ENCODE results near the gene SSH2. TPM values are rescaled to one million over a fixed set of nuclear protein-coding genes. Genes with fewer than 3 reads are reported as not detected.

SSH2 gene
- polyA plus RNA-seq, 1 of the 3 experiments (the other 2 are of a cell fraction), result 8.8 TPM

DNA sequence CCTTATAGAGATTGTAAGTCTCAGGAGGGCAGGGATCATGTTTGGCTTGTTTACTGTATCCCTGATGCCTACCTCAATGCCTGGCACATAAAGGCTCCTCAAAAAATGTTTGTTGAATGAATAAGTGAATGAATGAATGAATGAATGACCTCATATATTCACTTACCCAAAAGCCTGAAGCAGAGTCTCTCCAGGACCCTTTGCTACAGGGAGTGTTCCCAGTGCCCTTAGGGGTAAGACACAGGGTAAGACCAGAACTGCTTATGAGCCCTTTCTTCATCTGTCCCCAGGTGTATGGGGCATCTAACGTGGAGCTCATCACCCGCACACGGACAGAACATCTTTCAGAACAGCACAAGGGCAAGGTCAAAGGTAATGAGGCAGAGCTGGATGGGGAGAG, 319.6 kb downstream of the SSH2 start:
- 95% methylated on average over 3 of the region's 3 CpGs for WGBS (ENCODE audit: low lambda C conversion rate)
- Histone ChIP-seq H3K9me3 (no peaks in the 10 kb centered on the region), H3K79me2 (ENCODE audit: insufficient read depth) (no peaks in the 10 kb centered on the region), H4K20me1 (ENCODE audit: insufficient read depth) (no peaks in the 10 kb centered on the region), H3K4me1 (ENCODE audit: control insufficient read depth in 1 of 2, insufficient read depth in 2 of 2, low read depth in 1 of 2, low read length in 1 of 2) (peaks cover 0 to 2% of the 10 kb centered on the region in 2 experiments; a peak in 1 of 4 replicates), H3K9ac (no peak overlapping the region), H3K27ac (ENCODE audit: low read depth in 2 of 2, low read length in 1 of 2) (no peak overlapping the region; a peak in 1 of 4 replicates), H3K4me2 (no peak overlapping the region), H3F3A (replicated peaks; ENCODE audit: insufficient read depth) (no peaks in the 10 kb centered on the region), H3K27me3 (ENCODE audit: insufficient read depth) (no peaks in the 10 kb centered on the region), H2AFZ (ENCODE audit: low read depth) (no peak overlapping the region), H3K9me2 (no peaks in the 10 kb centered on the region), H3K4me3 (ENCODE audit: low read depth in 2 of 2, low read length in 1 of 2) (no peak overlapping the region), H3K36me3 (replicated peaks in 1 of 2; ENCODE audit: control insufficient read depth in 1 of 2, insufficient read depth in 2 of 2, low read length in 1 of 2) (peaks cover 0 to 31% of the 10 kb centered on the region in 2 experiments)
- ChIA-PET CTCF (no interaction called here), POLR2A (no interaction called here)
- no peak for TF ChIP-seq TEAD4 (IDR thresholded peaks at IDR 0.05; ENCODE audit: borderline replicate concordance, insufficient read depth)
- TF ChIP-seq TAF1 (IDR thresholded peaks at IDR 0.05; ENCODE audit: borderline replicate concordance, low read depth, low read length), result no peak
- TF ChIP-seq MXI1 (IDR thresholded peaks at IDR 0.05; ENCODE audit: low read depth, low read length), result no peak
- TF ChIP-seq CHD2 (IDR thresholded peaks at IDR 0.05; ENCODE audit: low read length, partially characterized antibody), result no peak
- TF ChIP-seq, protein P1, sequence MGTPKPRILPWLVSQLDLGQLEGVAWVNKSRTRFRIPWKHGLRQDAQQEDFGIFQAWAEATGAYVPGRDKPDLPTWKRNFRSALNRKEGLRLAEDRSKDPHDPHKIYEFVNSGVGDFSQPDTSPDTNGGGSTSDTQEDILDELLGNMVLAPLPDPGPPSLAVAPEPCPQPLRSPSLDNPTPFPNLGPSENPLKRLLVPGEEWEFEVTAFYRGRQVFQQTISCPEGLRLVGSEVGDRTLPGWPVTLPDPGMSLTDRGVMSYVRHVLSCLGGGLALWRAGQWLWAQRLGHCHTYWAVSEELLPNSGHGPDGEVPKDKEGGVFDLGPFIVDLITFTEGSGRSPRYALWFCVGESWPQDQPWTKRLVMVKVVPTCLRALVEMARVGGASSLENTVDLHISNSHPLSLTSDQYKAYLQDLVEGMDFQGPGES (IDR thresholded peaks at IDR 0.05; ENCODE audit: low read depth, low read length), result no peak
- DNase-seq, result no peak

DNA sequence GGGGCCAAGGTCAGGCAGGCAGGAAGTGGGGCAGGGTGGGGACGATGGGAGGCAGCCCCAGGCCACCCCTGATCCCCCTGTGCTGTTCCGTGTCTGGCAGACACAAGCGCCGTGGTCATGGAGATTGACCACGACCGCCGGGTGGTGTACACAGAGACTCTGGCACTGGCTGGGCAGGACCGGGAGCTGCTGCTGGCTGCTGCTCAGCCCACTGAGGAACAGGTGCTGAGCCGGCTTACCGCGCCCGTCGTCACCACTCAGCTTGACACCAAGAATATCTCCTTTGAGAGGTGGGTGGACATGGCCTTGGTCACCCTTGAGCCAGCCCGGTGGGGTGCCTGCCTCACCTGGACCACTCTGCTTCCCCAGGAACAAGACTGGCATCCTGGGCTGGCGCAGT, 321.0 kb downstream of the SSH2 start:
- WGBS (ENCODE audit: low lambda C conversion rate), result 95% methylated on average over 13 of the region's 15 CpGs
- Histone ChIP-seq H3K4me3 (ENCODE audit: low read depth in 2 of 2, low read length in 1 of 2) (no peak overlapping the region), H4K20me1 (ENCODE audit: insufficient read depth) (no peaks in the 10 kb centered on the region), H3K9ac (no peak overlapping the region), H3K79me2 (ENCODE audit: insufficient read depth) (peaks cover 6% of the 10 kb centered on the region; the same call in 1 of the 2 replicates), H3K9me3 (no peaks in the 10 kb centered on the region), H3K4me1 (ENCODE audit: control insufficient read depth in 1 of 2, insufficient read depth in 2 of 2, low read depth in 1 of 2, low read length in 1 of 2) (no peaks in the 10 kb centered on the region; a peak in 1 of 4 replicates), H3K27me3 (ENCODE audit: insufficient read depth) (no peaks in the 10 kb centered on the region), H3K4me2 (no peak overlapping the region), H3F3A (replicated peaks; ENCODE audit: insufficient read depth) (no peaks in the 10 kb centered on the region), H3K9me2 (no peaks in the 10 kb centered on the region), H3K36me3 (replicated peaks in 1 of 2; ENCODE audit: control insufficient read depth in 1 of 2, insufficient read depth in 2 of 2, low read length in 1 of 2) (peaks cover 0 to 23% of the 10 kb centered on the region in 2 experiments), H3K27ac (ENCODE audit: low read depth in 2 of 2, low read length in 1 of 2) (no peak overlapping the region), H2AFZ (ENCODE audit: low read depth) (no peak overlapping the region)
- no peak for DNase-seq
- POLR2A ChIA-PET, result no interaction called here
- CTCF ChIA-PET, result interaction anchor here (1.0 to 1.9 kb wide), 4 partner anchors 8 to 496 kb away, joined by 3 to 11 read pairs (median 4); no protein-coding TSS in a partner anchor
- TF ChIP-seq, protein P2, sequence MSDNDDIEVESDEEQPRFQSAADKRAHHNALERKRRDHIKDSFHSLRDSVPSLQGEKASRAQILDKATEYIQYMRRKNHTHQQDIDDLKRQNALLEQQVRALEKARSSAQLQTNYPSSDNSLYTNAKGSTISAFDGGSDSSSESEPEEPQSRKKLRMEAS (IDR thresholded peaks at IDR 0.05; ENCODE audit: low read depth), result no peak

DNA sequence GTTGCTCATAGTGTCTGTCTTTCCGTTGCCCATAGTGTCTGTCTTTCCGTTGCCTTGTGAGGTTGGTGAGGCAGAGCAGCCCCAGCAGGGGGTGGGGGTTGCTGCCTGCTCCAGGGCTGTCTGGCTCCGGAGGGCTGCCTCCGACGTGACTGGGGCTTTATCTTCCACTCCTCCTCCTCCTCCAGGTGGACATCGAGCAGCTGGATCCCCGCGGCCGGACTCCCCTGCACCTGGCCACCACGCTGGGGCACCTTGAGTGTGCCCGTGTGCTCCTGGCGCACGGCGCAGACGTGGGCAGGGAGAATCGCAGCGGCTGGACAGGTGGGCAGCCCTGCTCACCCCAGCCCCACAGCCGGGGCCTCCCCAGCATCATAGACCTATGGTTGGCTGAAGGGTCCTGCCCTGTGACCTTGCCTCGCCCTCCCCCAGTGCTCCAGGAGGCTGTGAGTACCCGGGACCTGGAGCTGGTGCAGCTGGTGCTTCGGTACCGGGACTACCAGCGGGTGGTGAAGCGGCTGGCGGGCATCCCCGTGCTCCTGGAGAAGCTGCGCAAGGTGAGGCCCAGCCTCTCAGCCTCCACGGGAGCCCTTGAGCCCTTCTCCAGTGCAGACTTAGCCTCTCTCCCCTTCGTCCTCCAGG, 322.4 kb downstream of the SSH2 start:
- Histone ChIP-seq H4K20me1 (ENCODE audit: insufficient read depth) (no peaks in the 10 kb centered on the region), H3K9ac (no peak overlapping the region), H3K4me2 (no peak overlapping the region), H3K9me2 (no peaks in the 10 kb centered on the region), H3F3A (replicated peaks; ENCODE audit: insufficient read depth) (no peaks in the 10 kb centered on the region), H3K4me1 (ENCODE audit: control insufficient read depth in 1 of 2, insufficient read depth in 2 of 2, low read depth in 1 of 2, low read length in 1 of 2) (no peaks in the 10 kb centered on the region), H3K4me3 (ENCODE audit: low read depth in 2 of 2, low read length in 1 of 2) (no peak overlapping the region), H3K9me3 (no peaks in the 10 kb centered on the region), H3K27ac (ENCODE audit: low read depth in 2 of 2, low read length in 1 of 2) (no peak overlapping the region; a peak in 1 of 4 replicates), H2AFZ (ENCODE audit: low read depth) (no peak overlapping the region), H3K79me2 (ENCODE audit: insufficient read depth) (peaks cover 14% of the 10 kb centered on the region; the same call in 1 of the 2 replicates), H3K27me3 (ENCODE audit: insufficient read depth) (no peaks in the 10 kb centered on the region), H3K36me3 (replicated peaks in 1 of 2; ENCODE audit: control insufficient read depth in 1 of 2, insufficient read depth in 2 of 2, low read length in 1 of 2) (peaks cover 0 to 18% of the 10 kb centered on the region in 2 experiments)
- ChIA-PET POLR2A (no interaction called here), CTCF (interaction anchor here (0.6 to 3.4 kb wide), 7 partner anchors 10 to 497 kb away, joined by 3 to 17 read pairs (median 4); partner anchors contain the start of gene ANKRD13B)
- DNase-seq, result peak; percentile 20
- WGBS (ENCODE audit: low lambda C conversion rate), result 93% methylated on average over 22 of the region's 29 CpGs
- TF ChIP-seq MEF2A (IDR thresholded peaks at IDR 0.05; ENCODE audit: borderline replicate concordance, low read depth), result no peak
- TF ChIP-seq POLR2AphosphoS5 (IDR thresholded peaks at IDR 0.05; ENCODE audit: low read depth, low read length), result no peak
- TF ChIP-seq FOXM1 (IDR thresholded peaks at IDR 0.05; ENCODE audit: low read depth), result no peak
- no peak for TF ChIP-seq NRF1 (IDR thresholded peaks at IDR 0.05; ENCODE audit: low read depth, low read length)
- no peak for TF ChIP-seq YY1 (IDR thresholded peaks at IDR 0.05; ENCODE audit: low read depth)
- TF ChIP-seq RFX5 (IDR thresholded peaks at IDR 0.05; ENCODE audit: low read length), result no peak
- TF ChIP-seq RCOR1 (IDR thresholded peaks at IDR 0.05; ENCODE audit: low read length), result no peak
- TF ChIP-seq GABPA (IDR thresholded peaks at IDR 0.05; ENCODE audit: low read depth), result no peak
- no peak for TF ChIP-seq CHD2 (IDR thresholded peaks at IDR 0.05; ENCODE audit: low read length, partially characterized antibody)
- TF ChIP-seq TAF1 (IDR thresholded peaks at IDR 0.05; ENCODE audit: borderline replicate concordance, low read depth, low read length), result no peak
- TF ChIP-seq, protein P3, sequence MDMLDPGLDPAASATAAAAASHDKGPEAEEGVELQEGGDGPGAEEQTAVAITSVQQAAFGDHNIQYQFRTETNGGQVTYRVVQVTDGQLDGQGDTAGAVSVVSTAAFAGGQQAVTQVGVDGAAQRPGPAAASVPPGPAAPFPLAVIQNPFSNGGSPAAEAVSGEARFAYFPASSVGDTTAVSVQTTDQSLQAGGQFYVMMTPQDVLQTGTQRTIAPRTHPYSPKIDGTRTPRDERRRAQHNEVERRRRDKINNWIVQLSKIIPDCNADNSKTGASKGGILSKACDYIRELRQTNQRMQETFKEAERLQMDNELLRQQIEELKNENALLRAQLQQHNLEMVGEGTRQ (IDR thresholded peaks at IDR 0.05; ENCODE audit: borderline replicate concordance, low read depth, low read length), result no peak
- TF ChIP-seq, protein P4, sequence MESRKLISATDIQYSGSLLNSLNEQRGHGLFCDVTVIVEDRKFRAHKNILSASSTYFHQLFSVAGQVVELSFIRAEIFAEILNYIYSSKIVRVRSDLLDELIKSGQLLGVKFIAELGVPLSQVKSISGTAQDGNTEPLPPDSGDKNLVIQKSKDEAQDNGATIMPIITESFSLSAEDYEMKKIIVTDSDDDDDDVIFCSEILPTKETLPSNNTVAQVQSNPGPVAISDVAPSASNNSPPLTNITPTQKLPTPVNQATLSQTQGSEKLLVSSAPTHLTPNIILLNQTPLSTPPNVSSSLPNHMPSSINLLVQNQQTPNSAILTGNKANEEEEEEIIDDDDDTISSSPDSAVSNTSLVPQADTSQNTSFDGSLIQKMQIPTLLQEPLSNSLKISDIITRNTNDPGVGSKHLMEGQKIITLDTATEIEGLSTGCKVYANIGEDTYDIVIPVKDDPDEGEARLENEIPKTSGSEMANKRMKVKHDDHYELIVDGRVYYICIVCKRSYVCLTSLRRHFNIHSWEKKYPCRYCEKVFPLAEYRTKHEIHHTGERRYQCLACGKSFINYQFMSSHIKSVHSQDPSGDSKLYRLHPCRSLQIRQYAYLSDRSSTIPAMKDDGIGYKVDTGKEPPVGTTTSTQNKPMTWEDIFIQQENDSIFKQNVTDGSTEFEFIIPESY (IDR thresholded peaks at IDR 0.05; ENCODE audit: borderline replicate concordance, low read depth), result no peak
- no peak for TF ChIP-seq NFIC (IDR thresholded peaks at IDR 0.05; ENCODE audit: borderline replicate concordance)
- no peak for TF ChIP-seq SMC3 (IDR thresholded peaks at IDR 0.05; ENCODE audit: low read depth, low read length)

Measured in SK-N-SH (cell line).